A549 (cell line): ENCODE results near the gene FOXP1. TPM values are rescaled to one million over a fixed set of nuclear protein-coding genes. Genes with fewer than 3 reads are reported as not detected.

Experiments
- ATAC-seq, 2 experiments: fragments of 200-7000 bp in 1 of 2; fragments of >200 bp in 1 of 2; cut with Nextera tagmentation in 1 of 2; cut with Tn5 transposase in 1 of 2; 3 replicates each; pipeline versions ENCODE4 v1.8.0 to v1.9.1; 2018 to 2020; ENCODE audit warnings: mild to moderate bottlenecking in 1 of 2, moderate library complexity in 1 of 2
- CTCF ChIA-PET: fragments of 300-600 bp; sonication (Branson Sonifier 250); formaldehyde crosslinking; extraction: SDS; loops from one replicate; lab custom pipeline; 2021; ENCODE audit warnings: antibody characterized with exemption, inconsistent platforms; lab: Yijun Ruan, JAX
- POLR2A ChIA-PET: fragments of 350-600 bp; formaldehyde crosslinking; extraction: SDS; loops from one replicate; lab custom pipeline; 2021; ENCODE audit warnings: antibody characterized with exemption, inconsistent platforms; lab: Yijun Ruan, JAX
- DNase-seq, 2 experiments: peaks; one replicate each; pipeline versions ENCODE4 v3.0.0 to v3.0.0-alpha.2; 2011 to 2016; ENCODE audit warnings: low read depth in 1 of 2, low spot score in 1 of 2
- FAIRE-seq: peaks from 2 replicates; lab custom pipeline; 2011; peaks lifted over from hg19 to GRCh38; lab: Jason Lieb, UNC
- H3K27ac ChIP-seq, 2 experiments: fragments of >200 bp; sonication (Bioruptor Twin); formaldehyde crosslinking; 3 replicates each; pipeline ENCODE4 v1.5.1; 2016 to 2017
- H3K4me1 ChIP-seq: fragments of >200 bp; sonication (Bioruptor Twin); formaldehyde crosslinking; 3 replicates; pipeline ENCODE4 v1.6.1; 2016
- H3K4me2 ChIP-seq: fragments of >200 bp; sonication (Bioruptor Twin); formaldehyde crosslinking; 3 replicates; pipeline ENCODE4 v1.6.1; 2016
- H3K4me3 ChIP-seq: fragments of >200 bp; sonication (Bioruptor Twin); formaldehyde crosslinking; 3 replicates; pipeline ENCODE4 v1.5.1; 2016
- H3K9me3 ChIP-seq: fragments of >200 bp; sonication (Bioruptor Twin); formaldehyde crosslinking; 3 replicates; pipeline ENCODE4 v1.6.1; 2016
- BCL3 ChIP-seq: fragments of >200 bp; sonication (Bioruptor Twin); formaldehyde crosslinking; IDR thresholded peaks from 3 replicates; pipeline ENCODE4 v1.6.1; 2016
- CBX8 ChIP-seq: fragments of 200-600 bp; sonication (generic); IDR thresholded peaks from 2 replicates; pipeline ENCODE4 v1.6.1; 2016
- CEBPB ChIP-seq, 2 experiments: fragments of >200 bp in 1 of 2; sonication (Bioruptor Twin) in 1 of 2; formaldehyde crosslinking in 1 of 2; IDR thresholded peaks; 2 replicates each; pipeline ENCODE4 v1.6.1; 2012 to 2016
- CTCF ChIP-seq: fragments of >200 bp; sonication (Bioruptor Twin); formaldehyde crosslinking; IDR thresholded peaks from 3 replicates; pipeline ENCODE4 v1.5.1; 2016
- EHF ChIP-seq: fragments of 250-450 bp; sonication (Bioruptor Pico); IDR thresholded peaks from 2 replicates; pipeline ENCODE4 v1.5.0; 2020; ENCODE audit warnings: mild to moderate bottlenecking
- ELK1 ChIP-seq: fragments of 150-350 bp; IDR thresholded peaks from 2 replicates; pipeline ENCODE4 v1.6.1; 2014; ENCODE audit warnings: low read depth, mild to moderate bottlenecking, low read length
- ESRRA ChIP-seq: fragments of 150-350 bp; IDR thresholded peaks from 2 replicates; pipeline ENCODE4 v1.6.1; 2014; ENCODE audit warnings: mild to moderate bottlenecking, low read length, borderline replicate concordance
- FOSL2 ChIP-seq, 2 experiments: fragments of 450-650 bp in 1 of 2; fragments of >200 bp in 1 of 2; sonication (Bioruptor Twin) in 1 of 2; formaldehyde crosslinking; IDR thresholded peaks; 2 replicates each; pipeline versions ENCODE4 v1.5.0 to v1.6.1; 2016 to 2020; ENCODE audit warnings: mild to moderate bottlenecking in 1 of 2, moderate library complexity in 1 of 2
- FOXS1 ChIP-seq: fragments of 250-450 bp; sonication (Bioruptor Pico); IDR thresholded peaks from 2 replicates; pipeline ENCODE4 v1.5.0; 2020; ENCODE audit warnings: mild to moderate bottlenecking, moderate library complexity
- HES2 ChIP-seq: fragments of >200 bp; sonication (Bioruptor Twin); formaldehyde crosslinking; IDR thresholded peaks from 2 replicates; pipeline ENCODE4 v1.6.1; 2016
- HEYL ChIP-seq: fragments of 250-450 bp; sonication (Bioruptor Pico); IDR thresholded peaks from 2 replicates; pipeline ENCODE4 v1.8.0; 2021; ENCODE audit warnings: mild to moderate bottlenecking, moderate library complexity
- HOXA7 ChIP-seq: fragments of 250-450 bp; sonication (Bioruptor Pico); IDR thresholded peaks from 2 replicates; pipeline ENCODE4 v1.5.0; 2020; ENCODE audit warnings: mild to moderate bottlenecking, moderate library complexity
- JUN ChIP-seq, 2 experiments: fragments of >200 bp; sonication (Bioruptor Twin); formaldehyde crosslinking; IDR thresholded peaks; 2 replicates in 1 of 2; 3 replicates in 1 of 2; pipeline ENCODE4 v1.6.1; 2016 to 2017
- JUNB ChIP-seq: fragments of >200 bp; sonication (Bioruptor Twin); formaldehyde crosslinking; IDR thresholded peaks from 2 replicates; pipeline ENCODE4 v1.6.1; 2016
- KDM1A ChIP-seq: fragments of 200-600 bp; sonication (generic); IDR thresholded peaks from 2 replicates; pipeline ENCODE4 v1.6.1; 2016; ENCODE audit warnings: low read depth, mild to moderate bottlenecking
- MAZ ChIP-seq: fragments of 150-350 bp; IDR thresholded peaks from 2 replicates; pipeline ENCODE4 v1.6.1; 2014; ENCODE audit warnings: antibody characterized with exemption, low read depth, low read length, borderline replicate concordance
- NFE2L2 ChIP-seq: fragments of 150-350 bp; conservative IDR thresholded peaks from 2 replicates; pipeline ENCODE4 v1.6.1; 2014; ENCODE audit warnings: low read length
- NPAS2 ChIP-seq: fragments of 250-450 bp; sonication (Bioruptor Pico); IDR thresholded peaks from 2 replicates; pipeline ENCODE4 v1.8.0; 2022; ENCODE audit warnings: mild to moderate bottlenecking, moderate library complexity, borderline replicate concordance
- PBX3 ChIP-seq: IDR thresholded peaks from 2 replicates; pipeline ENCODE4 v1.6.1; 2012
- PHF8 ChIP-seq: fragments of 200-600 bp; sonication (generic); IDR thresholded peaks from 2 replicates; pipeline ENCODE4 v1.6.1; 2016; ENCODE audit warnings: low read depth, mild to moderate bottlenecking, antibody characterized with exemption, moderate library complexity, borderline replicate concordance
- POLR2A ChIP-seq: IDR thresholded peaks from 2 replicates; pipeline ENCODE4 v1.6.1; 2012; ENCODE audit warnings: mild to moderate bottlenecking, low read length
- POLR2AphosphoS2 ChIP-seq: conservative IDR thresholded peaks from 2 replicates; pipeline ENCODE4 v1.6.1; 2012; ENCODE audit warnings: low read length, improper control_type of control experiment, inconsistent platforms
- RFX5 ChIP-seq: fragments of 450-650 bp; IDR thresholded peaks from 2 replicates; pipeline ENCODE4 v1.7.1; 2014; ENCODE audit warnings: antibody characterized with exemption, mild to moderate bottlenecking, moderate library complexity
- RNF2 ChIP-seq: fragments of 200-600 bp; sonication (generic); IDR thresholded peaks from 2 replicates; pipeline ENCODE4 v1.6.1; 2016; ENCODE audit warnings: low read depth, mild to moderate bottlenecking, antibody characterized with exemption, moderate library complexity, borderline replicate concordance
- SMC3 ChIP-seq: fragments of >200 bp; sonication (Bioruptor Twin); formaldehyde crosslinking; IDR thresholded peaks from 3 replicates; pipeline ENCODE4 v1.6.1; 2018; ENCODE audit warnings: inconsistent platforms
- TP53 ChIP-seq: fragments of 250-450 bp; sonication (Bioruptor Pico); IDR thresholded peaks from 2 replicates; pipeline ENCODE4 v1.5.0; 2021; ENCODE audit warnings: mild to moderate bottlenecking, moderate library complexity
- ZNF302 ChIP-seq: fragments of 250-450 bp; sonication (Bioruptor Pico); IDR thresholded peaks from 2 replicates; pipeline ENCODE4 v1.9.0; 2021; ENCODE audit warnings: inconsistent platforms, mild to moderate bottlenecking, moderate library complexity
- WGBS: methylation state at CpG from one replicate; pipeline ENCODE4 v1.1.6; 2017; ENCODE audit errors: missing lambda C conversion rate; 5-methylcytosine and 5-hydroxymethylcytosine counted together
- polyA plus RNA-seq, 4 experiments: library from polyadenylated mRNA; depleted of rRNA in 3 of 4; stranded (reverse); fragments of >200 nt; fragmentation: RNase III in 1 of 4; extraction: RNeasy Plus Mini Kit Qiagen cat#74134 plus additional on column Dnase treatment in 1 of 4; gene quantifications; 2 replicates in 3 of 4; 3 replicates in 1 of 4; pipeline ENCODE4 v1.2.3, GENCODE V29; 2011 to 2017
- TF ChIP-seq, protein P1 (sequence below): IDR thresholded peaks from 2 replicates; pipeline ENCODE4 v1.6.1; 2012
- TF ChIP-seq, protein P2 (sequence below): fragments of 250-450 bp; sonication (Bioruptor Pico); IDR thresholded peaks from 2 replicates; pipeline ENCODE4 v1.5.0; 2020; ENCODE audit warnings: low read depth, mild to moderate bottlenecking, moderate library complexity

Gene FOXP1
- polyA plus RNA-seq, 2 of the 4 experiments (the other 2 are of a cell fraction): 12.8 to 13.9 TPM

- TF ChIP-seq CTCF: no peak
- no peak for TF ChIP-seq PBX3
Observed at GRCh38 chr3:71103430-71103921, 480.1 kb downstream of the FOXP1 start (continued).

- CTCF ChIA-PET: interaction anchor here (1.5 to 2.4 kb wide), 2 partner anchors 8 to 34 kb away, joined by 4 read pairs; no protein-coding TSS in a partner anchor
- POLR2A ChIA-PET: interaction anchor here (0.6 to 1.0 kb wide), 3 partner anchors 18 to 152 kb away, joined by 3 to 5 read pairs (median 3); no protein-coding TSS in a partner anchor
- ATAC-seq (peak; percentile 84 to 90), FAIRE-seq (no peak), DNase-seq (peak in 1 of 2 experiments; percentile 71)
- H3K4me1 ChIP-seq: peaks cover 48% of the 10 kb centered on the region
- H3K4me3 ChIP-seq: 0 out of 3 replicates have a peak overlapping the region, but pooled peaks have one; percentile 7
- H3K9me3 ChIP-seq: no peaks in the 10 kb centered on the region
- H3K4me2 ChIP-seq: peak overlapping the region; percentile 66
- peak overlapping the region; percentile 66 to 77 for H3K27ac ChIP-seq
- 52% methylated on average over 11 of the region's 11 CpGs for WGBS
- TF ChIP-seq NFE2L2 (no peak), HOXA7 (no peak), SMC3 (peak; percentile 25; the same call in 1 of the 3 replicates), TP53 (CRISPR knock-in tag) (no peak), EHF (CRISPR knock-in tag) (no peak), FOSL2 (IDR thresholded peaks at IDR 0.05) (peak; percentile 83), FOSL2 (CRISPR knock-in tag; IDR thresholded peaks at IDR 0.05) (peak; percentile 84), PHF8 (no peak), PBX3 (no peak), HES2 (no peak), NPAS2 (CRISPR knock-in tag) (no peak), MAZ (no peak), ZNF302 (CRISPR knock-in tag) (no peak), ELK1 (no peak), CEBPB (IDR thresholded peaks at IDR 0.05) (peak; percentile 44 to 59; a peak in 2 of 4 replicates), RNF2 (no peak), CBX8 (no peak), POLR2A (no peak), HEYL (CRISPR knock-in tag) (no peak), KDM1A (no peak), POLR2AphosphoS2 (no peak), BCL3 (peak; percentile 54; the same call in 2 of the 3 replicates), RFX5 (no peak), JUN (IDR thresholded peaks at IDR 0.05) (peak; percentile 54 to 74; a peak in 3 of 5 replicates), ESRRA (no peak), FOXS1 (CRISPR knock-in tag) (peak; percentile 82; the same call in 1 of the 2 replicates), JUNB (peak; percentile 91)
- TF ChIP-seq, protein P1, sequence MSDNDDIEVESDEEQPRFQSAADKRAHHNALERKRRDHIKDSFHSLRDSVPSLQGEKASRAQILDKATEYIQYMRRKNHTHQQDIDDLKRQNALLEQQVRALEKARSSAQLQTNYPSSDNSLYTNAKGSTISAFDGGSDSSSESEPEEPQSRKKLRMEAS: no peak
- TF ChIP-seq, protein P2, sequence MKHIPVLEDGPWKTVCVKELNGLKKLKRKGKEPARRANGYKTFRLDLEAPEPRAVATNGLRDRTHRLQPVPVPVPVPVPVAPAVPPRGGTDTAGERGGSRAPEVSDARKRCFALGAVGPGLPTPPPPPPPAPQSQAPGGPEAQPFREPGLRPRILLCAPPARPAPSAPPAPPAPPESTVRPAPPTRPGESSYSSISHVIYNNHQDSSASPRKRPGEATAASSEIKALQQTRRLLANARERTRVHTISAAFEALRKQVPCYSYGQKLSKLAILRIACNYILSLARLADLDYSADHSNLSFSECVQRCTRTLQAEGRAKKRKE (CRISPR knock-in tag): no peak
Observed at GRCh38 chr3:71102111-71102983, 481.2 kb downstream of the FOXP1 start.
